ENCODE measurements around the gene CLDN9. TPM values are rescaled to one million over a fixed set of nuclear protein-coding genes. Genes with fewer than 3 reads are reported as not detected.

Gene CLDN9
- total and polyA plus RNA-seq, 2 donors (not counting 1 experiment from before 2014, with no cell fraction given) = 0.04 TPM; not detected in 1

GRCh38 chr16:3051009-3051408 lies 38.3 kb downstream of the CLDN9 start:
- Mint-ChIP-seq H3K4me3 (no peak overlapping the region), H3K27me3 (peaks cover 11% of the 10 kb centered on the region), H3K4me1 (peaks cover 19% of the 10 kb centered on the region), H3K9me3 (ENCODE audit: insufficient read depth) (no peaks in the 10 kb centered on the region), H3K27ac (no peak overlapping the region)
- Histone ChIP-seq H3K27ac (ENCODE audit: low read length in 2 of 2) (no peak overlapping the region), H3K27me3 (replicated peaks in 1 of 4; ENCODE audit: control extremely low read depth in 1 of 4, control insufficient read depth in 3 of 4, insufficient read depth in 4 of 4, low read length in 3 of 4) (peaks cover 0 to 36% (median 18%) of the 10 kb centered on the region in 4 experiments), H3K36me3 (replicated peaks in 1 of 2; ENCODE audit: control extremely low read depth in 1 of 2, control insufficient read depth in 1 of 2, extremely low read depth in 1 of 2, insufficient read depth in 2 of 2, low read length in 1 of 2) (no peaks in the 10 kb centered on the region), H3K4me3 (ENCODE audit: control extremely low read depth in 1 of 5, extremely low read depth in 1 of 5, insufficient read depth in 1 of 5, low read depth in 2 of 5, low read length in 4 of 5) (peak overlapping the region in 1 of 5 experiments; percentile 34), H3K79me2 (ENCODE audit: control insufficient read depth, insufficient read depth, low read length) (no peaks in the 10 kb centered on the region), H4K20me1 (ENCODE audit: control insufficient read depth, insufficient read depth, low read length, poor library complexity, severe bottlenecking) (no peaks in the 10 kb centered on the region), H3K9me3 (ENCODE audit: control extremely low read depth in 1 of 3, control insufficient read depth in 2 of 3, insufficient read depth in 1 of 3, low read length in 2 of 3) (peaks cover 0 to 8% (median 0%) of the 10 kb centered on the region in 3 donors), H3K4me1 (ENCODE audit: control insufficient read depth in 2 of 2, insufficient read depth in 2 of 2, low read length in 2 of 2) (peaks cover 19% of the 10 kb centered on the region in 2 donors), H3K9ac (ENCODE audit: low read length) (no peak overlapping the region), H2AFZ (ENCODE audit: insufficient read depth, low read depth, low read length, poor library complexity, severe bottlenecking) (no peak overlapping the region), H3K4me2 (replicated peaks; ENCODE audit: low read depth, low read length, poor library complexity, severe bottlenecking) (no peak overlapping the region)
- CTCF ChIA-PET = interaction anchor here (0.6 to 1.4 kb wide), 3 partner anchors 23 to 609 kb away, joined by 3 to 6 read pairs (median 3); no protein-coding TSS in a partner anchor
- POLR2A ChIA-PET = no interaction called here
- 0% methylated on average over 1 of the region's 4 CpGs for WGBS (ENCODE audit: insufficient coverage)
- DNase-seq = no peak
- TF ChIP-seq, protein P1, sequence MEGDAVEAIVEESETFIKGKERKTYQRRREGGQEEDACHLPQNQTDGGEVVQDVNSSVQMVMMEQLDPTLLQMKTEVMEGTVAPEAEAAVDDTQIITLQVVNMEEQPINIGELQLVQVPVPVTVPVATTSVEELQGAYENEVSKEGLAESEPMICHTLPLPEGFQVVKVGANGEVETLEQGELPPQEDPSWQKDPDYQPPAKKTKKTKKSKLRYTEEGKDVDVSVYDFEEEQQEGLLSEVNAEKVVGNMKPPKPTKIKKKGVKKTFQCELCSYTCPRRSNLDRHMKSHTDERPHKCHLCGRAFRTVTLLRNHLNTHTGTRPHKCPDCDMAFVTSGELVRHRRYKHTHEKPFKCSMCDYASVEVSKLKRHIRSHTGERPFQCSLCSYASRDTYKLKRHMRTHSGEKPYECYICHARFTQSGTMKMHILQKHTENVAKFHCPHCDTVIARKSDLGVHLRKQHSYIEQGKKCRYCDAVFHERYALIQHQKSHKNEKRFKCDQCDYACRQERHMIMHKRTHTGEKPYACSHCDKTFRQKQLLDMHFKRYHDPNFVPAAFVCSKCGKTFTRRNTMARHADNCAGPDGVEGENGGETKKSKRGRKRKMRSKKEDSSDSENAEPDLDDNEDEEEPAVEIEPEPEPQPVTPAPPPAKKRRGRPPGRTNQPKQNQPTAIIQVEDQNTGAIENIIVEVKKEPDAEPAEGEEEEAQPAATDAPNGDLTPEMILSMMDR (IDR thresholded peaks at IDR 0.05) = no peak
- TF ChIP-seq EZH2 (IDR thresholded peaks at IDR 0.05; ENCODE audit: borderline replicate concordance, insufficient read depth, low read depth, low read length, poor library complexity, severe bottlenecking) = no peak
- ATAC-seq (ENCODE audit: low read depth) = no peak
- intact Hi-C loops (cut with micrococcal nuclease) = no loop called here

GRCh38 chr16:3051494-3051893 lies 38.8 kb downstream of the CLDN9 start:
- no peak for DNase-seq

More at GRCh38 chr16:3051494-3051893, 38.8 kb downstream of the CLDN9 start:
- Histone ChIP-seq H3K4me3 (ENCODE audit: control extremely low read depth in 1 of 5, extremely low read depth in 1 of 5, insufficient read depth in 1 of 5, low read depth in 2 of 5, low read length in 4 of 5) (peak overlapping the region in 1 of 5 experiments; percentile 34), H2AFZ (ENCODE audit: insufficient read depth, low read depth, low read length, poor library complexity, severe bottlenecking) (no peak overlapping the region), H3K4me2 (replicated peaks; ENCODE audit: low read depth, low read length, poor library complexity, severe bottlenecking) (no peak overlapping the region), H3K9me3 (ENCODE audit: control extremely low read depth in 1 of 3, control insufficient read depth in 2 of 3, insufficient read depth in 1 of 3, low read length in 2 of 3) (peaks cover 0 to 8% (median 0%) of the 10 kb centered on the region in 3 donors), H3K4me1 (ENCODE audit: control insufficient read depth in 2 of 2, insufficient read depth in 2 of 2, low read length in 2 of 2) (peaks cover 15 to 16% of the 10 kb centered on the region in 2 donors), H4K20me1 (ENCODE audit: control insufficient read depth, insufficient read depth, low read length, poor library complexity, severe bottlenecking) (no peaks in the 10 kb centered on the region), H3K36me3 (replicated peaks in 1 of 2; ENCODE audit: control extremely low read depth in 1 of 2, control insufficient read depth in 1 of 2, extremely low read depth in 1 of 2, insufficient read depth in 2 of 2, low read length in 1 of 2) (no peaks in the 10 kb centered on the region), H3K79me2 (ENCODE audit: control insufficient read depth, insufficient read depth, low read length) (no peaks in the 10 kb centered on the region), H3K27ac (ENCODE audit: low read length in 2 of 2) (no peak overlapping the region), H3K27me3 (replicated peaks in 1 of 4; ENCODE audit: control extremely low read depth in 1 of 4, control insufficient read depth in 3 of 4, insufficient read depth in 4 of 4, low read length in 3 of 4) (peaks cover 0 to 32% (median 16%) of the 10 kb centered on the region in 4 experiments), H3K9ac (ENCODE audit: low read length) (no peak overlapping the region)
- H3K27me3 Mint-ChIP-seq = peaks cover 11% of the 10 kb centered on the region
- 66% methylated on average over 5 of the region's 9 CpGs for WGBS (ENCODE audit: insufficient coverage)
- H3K4me1 Mint-ChIP-seq = peaks cover 19% of the 10 kb centered on the region
- H3K4me3 Mint-ChIP-seq = no peak overlapping the region
- ChIA-PET CTCF (interaction anchor here (1.0 kb wide), 1 partner anchor 78 kb away, joined by 6 read pairs; no protein-coding TSS in a partner anchor), POLR2A (no interaction called here)
- H3K9me3 Mint-ChIP-seq (ENCODE audit: insufficient read depth) = no peaks in the 10 kb centered on the region
- intact Hi-C loops (cut with micrococcal nuclease) = no loop called here
- TF ChIP-seq, protein P1 (IDR thresholded peaks at IDR 0.05) = no peak
- ATAC-seq (ENCODE audit: low read depth) = no peak
- H3K27ac Mint-ChIP-seq = no peak overlapping the region
